GM13977 (cell line): ENCODE data around the gene RORB.

Experiments
- DNase-seq: peaks from one replicate; pipeline ENCODE4 v3.0.0; 2012; ENCODE audit warnings: low spot score
- CTCF ChIP-seq: IDR thresholded peaks from 2 replicates; pipeline ENCODE4 v1.5.1; 2012; ENCODE audit warnings: mild to moderate bottlenecking, control low read depth; ENCODE audit not compliant: insufficient read depth; ENCODE audit errors: extremely low read depth, missing control alignments
- in situ Hi-C: fragments of 300-500 bp; cut with MboI; formaldehyde crosslinking; loops from one replicate; pipeline ENCODE4 v1.12.0; 2022; ENCODE audit warnings: low sequenced_read_pairs, low pct_unique_long_range_greater_than_20kb, mixed read lengths, inconsistent platforms; ENCODE audit not compliant: unreplicated experiment

The RORB gene

DNA sequence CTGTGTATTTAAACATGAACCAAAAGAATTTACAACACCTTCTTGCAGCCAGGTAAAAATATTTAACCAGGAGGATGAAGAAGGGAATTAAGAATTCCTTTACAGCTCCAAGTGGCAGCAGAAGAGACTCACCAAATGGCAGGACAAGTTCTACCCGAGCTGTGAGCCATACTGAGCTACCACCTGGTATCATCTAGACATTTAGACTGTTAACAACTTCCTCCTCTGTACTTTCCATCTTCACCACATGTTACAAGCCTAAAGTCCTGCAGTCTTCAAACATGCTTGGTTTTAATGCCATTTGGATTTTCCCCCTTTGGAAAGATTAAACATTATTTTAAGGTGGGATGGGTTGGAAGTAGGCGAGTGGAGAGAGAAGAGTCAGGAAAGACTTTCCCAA is 200.4 kb downstream of the RORB start:
- in situ Hi-C loops, result no loop called here
- TF ChIP-seq CTCF, result no peak

DNA sequence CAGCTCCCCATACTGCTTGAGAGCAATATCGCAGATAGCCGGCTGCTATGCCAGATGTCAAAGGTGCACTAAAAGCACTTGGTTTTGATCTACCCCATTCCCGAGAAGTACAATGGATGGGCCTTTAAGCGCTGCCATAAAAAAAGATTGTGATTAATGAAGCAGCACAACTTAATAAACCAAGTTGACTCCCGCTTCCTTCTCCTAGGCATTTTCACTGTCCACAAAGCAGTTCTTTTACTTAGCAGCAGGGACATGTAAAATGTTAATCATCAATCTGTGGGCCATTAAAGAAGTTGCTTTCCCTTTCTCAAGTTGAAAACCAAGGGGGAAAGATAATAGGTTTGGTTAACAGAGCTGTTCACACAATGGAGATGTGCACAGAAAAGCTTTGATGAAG is 214.2 kb downstream of the RORB start:
- no peak for DNase-seq
- in situ Hi-C loops, result no loop called here
- no peak for TF ChIP-seq CTCF

More for the DNA sequence above, 200.4 kb downstream of the RORB start:
- no peak for DNase-seq

GRCh38 chr9:74718709-74719108 is 221.6 kb downstream of the RORB start:
- in situ Hi-C loops, result no loop called here
- no peak for DNase-seq
- TF ChIP-seq CTCF, result no peak

DNA sequence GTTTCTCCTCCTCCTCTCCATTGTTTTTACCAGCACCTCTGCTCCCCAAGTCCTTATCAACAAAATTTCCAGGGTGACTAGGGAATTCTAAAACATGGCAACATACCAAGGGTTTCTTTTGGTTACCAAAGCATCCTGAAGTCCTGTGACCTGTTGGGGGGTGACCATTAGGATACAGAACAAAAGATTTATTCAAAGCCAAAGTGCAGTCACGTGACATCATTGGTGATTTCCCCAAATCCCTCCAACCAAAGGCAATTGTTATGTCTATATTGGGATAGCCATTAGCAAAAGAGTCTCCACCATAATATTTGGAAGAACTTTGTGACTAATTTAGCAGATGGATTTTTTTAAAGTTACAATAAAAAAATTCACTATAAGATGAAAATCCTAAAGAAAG is 222.2 kb downstream of the RORB start:
- TF ChIP-seq CTCF, result no peak
- DNase-seq, result no peak
- in situ Hi-C loops, result no loop called here

- in situ Hi-C loops, result no loop called here
- no peak for DNase-seq
- no peak for TF ChIP-seq CTCF
These were observed 224.8 kb downstream of the RORB start for GRCh38 chr9:74721696-74722660.

- in situ Hi-C loops, result no loop called here
- DNase-seq, result no peak
- no peak for TF ChIP-seq CTCF
These were observed 227.2 kb downstream of the RORB start for GRCh38 chr9:74724317-74724716.
